HG03064 (cell line): Measurements from ENCODE around the gene KPTN.

Experiments
- ATAC-seq: cut with Tn5 transposase; IDR thresholded peaks from one replicate; pipeline ENCODE4 v1.9.1; 2021; ENCODE audit warnings: low read depth; ENCODE audit not compliant: unreplicated experiment

Gene KPTN

GRCh38 chr19:47509170-47509847 is 25.3 kb upstream of the KPTN start:
- no peak for ATAC-seq

- no peak for ATAC-seq
These were observed 24.7 kb upstream of the KPTN start for GRCh38 chr19:47508721-47509120.

GRCh38 chr19:47507924-47508553 is 24.0 kb upstream of the KPTN start:
- no peak for ATAC-seq

GRCh38 chr19:47507012-47507411 is 23.0 kb upstream of the KPTN start:
- ATAC-seq, result no peak

- no peak for ATAC-seq
These were observed 22.4 kb upstream of the KPTN start for GRCh38 chr19:47506459-47506858.

- ATAC-seq, result no peak
These were observed 21.5 kb upstream of the KPTN start for GRCh38 chr19:47505506-47505905.

GRCh38 chr19:47503826-47504150 is 19.8 kb upstream of the KPTN start:
- ATAC-seq, result no peak

GRCh38 chr19:47503130-47503825 is 19.3 kb upstream of the KPTN start:
- no peak for ATAC-seq

GRCh38 chr19:47499863-47500830 is 16.1 kb upstream of the KPTN start:
- no peak for ATAC-seq

GRCh38 chr19:47499371-47499770 is 15.4 kb upstream of the KPTN start:
- no peak for ATAC-seq

GRCh38 chr19:47498561-47498960 is 14.5 kb upstream of the KPTN start:
- no peak for ATAC-seq

- ATAC-seq, result no peak
These were observed 14.0 kb upstream of the KPTN start for GRCh38 chr19:47497821-47498520.

GRCh38 chr19:47497050-47497766 is 13.2 kb upstream of the KPTN start:
- no peak for ATAC-seq

GRCh38 chr19:47495478-47496372 is 11.7 kb upstream of the KPTN start:
- no peak for ATAC-seq

- no peak for ATAC-seq
These were observed 10.7 kb upstream of the KPTN start for GRCh38 chr19:47494729-47495128.

GRCh38 chr19:47494211-47494547 is 10.2 kb upstream of the KPTN start:
- no peak for ATAC-seq

- ATAC-seq, result no peak
These were observed 9.6 kb upstream of the KPTN start for GRCh38 chr19:47493378-47494210.
